AG09309 (cell line): ENCODE measurements around the gene PTPRO.

Experiments used
- DNase-seq: peaks from one replicate; pipeline ENCODE4 v3.0.0-alpha.2; 2010; ENCODE audit warnings: low read depth
- H3K4me3 ChIP-seq: 2 replicates; pipeline ENCODE4 v1.5.1; 2011; ENCODE audit warnings: mild to moderate bottlenecking, low read depth, low read length, moderate library complexity; ENCODE audit not compliant: control insufficient read depth
- CTCF ChIP-seq: IDR thresholded peaks from 2 replicates; pipeline ENCODE4 v1.5.1; 2011; ENCODE audit warnings: mild to moderate bottlenecking, low read depth, low read length, inconsistent platforms; ENCODE audit not compliant: insufficient read depth, control insufficient read depth; ENCODE audit errors: missing control alignments

The PTPRO gene

DNA sequence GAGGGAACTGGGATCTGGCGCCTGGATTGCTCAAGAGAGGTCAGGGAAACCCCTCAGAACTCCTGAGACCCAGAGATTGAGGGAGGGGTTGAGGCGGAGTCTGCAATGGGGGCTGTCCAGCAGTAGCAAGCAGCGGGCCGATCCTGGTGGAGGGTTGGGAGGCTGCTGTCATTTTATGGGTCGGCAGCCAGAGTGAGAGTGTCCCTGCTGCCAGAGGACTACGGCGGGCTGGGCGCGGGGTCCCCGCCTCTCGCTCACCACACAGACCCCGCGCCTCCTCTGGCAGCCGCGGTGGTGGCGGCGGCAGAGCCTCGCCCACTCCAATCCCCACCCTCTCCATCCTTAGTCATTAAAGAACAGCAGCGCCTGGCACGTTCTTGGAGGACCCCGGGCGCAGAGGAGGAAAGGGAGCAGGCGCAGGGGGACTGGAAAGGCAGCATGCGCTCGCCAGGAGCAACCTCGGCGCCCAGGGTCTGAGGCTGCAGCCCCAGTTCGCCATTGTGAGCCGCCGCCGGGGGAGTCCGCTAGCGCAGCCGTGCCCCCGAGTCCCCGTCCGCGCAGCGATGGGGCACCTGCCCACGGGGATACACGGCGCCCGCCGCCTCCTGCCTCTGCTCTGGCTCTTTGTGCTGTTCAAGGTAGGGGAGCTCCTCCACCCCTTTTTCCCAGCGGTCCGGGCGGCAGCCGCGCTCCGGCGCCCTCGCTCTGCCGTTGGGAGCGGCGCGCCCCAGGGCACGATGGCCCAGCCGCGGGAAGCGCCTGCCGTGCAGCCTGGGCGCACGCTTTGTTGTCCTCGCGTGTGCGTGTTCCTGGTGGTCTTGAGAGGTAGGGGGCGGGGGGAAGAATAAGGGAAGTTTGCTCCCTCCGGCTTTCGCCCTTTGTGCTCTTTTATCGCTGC is at the start of gene PTPRO:
Gene PTPRO (plus strand): TSS at position 345 of the 898 bp plus-strand sequence.
- peak within 1 kb of the TSS; percentile 7 for H3K4me3 ChIP-seq
- no peak for DNase-seq

GRCh38 chr12:15273896-15274295 is 48.4 kb upstream of the PTPRO start:
- H3K4me3 ChIP-seq = no peak overlapping the region
- no peak for TF ChIP-seq CTCF

More for the DNA sequence above, at the start of gene PTPRO:
- no peak for TF ChIP-seq CTCF

DNA sequence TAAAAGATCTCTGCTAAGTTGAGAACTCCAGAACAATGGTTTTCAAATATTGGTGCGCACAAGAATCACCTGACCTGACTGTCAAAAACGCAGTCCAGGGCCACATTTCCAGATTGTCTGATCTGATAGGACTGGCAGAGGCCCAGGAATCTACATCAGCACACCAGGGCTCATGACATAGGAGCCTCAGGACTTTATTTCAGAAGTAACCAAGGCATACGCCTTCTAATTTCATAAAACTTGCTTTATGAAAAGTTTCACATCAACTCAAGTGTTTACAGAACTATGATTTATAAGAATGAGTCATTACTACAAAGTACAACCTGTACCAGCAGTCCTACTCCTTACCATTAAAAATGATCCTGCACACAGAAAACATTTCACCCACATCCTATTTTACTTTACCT is 47.7 kb upstream of the PTPRO start:
- no peak for DNase-seq
- H3K4me3 ChIP-seq = no peak overlapping the region
- TF ChIP-seq CTCF = no peak

More at GRCh38 chr12:15273896-15274295, 48.4 kb upstream of the PTPRO start:
- no peak for DNase-seq

DNA sequence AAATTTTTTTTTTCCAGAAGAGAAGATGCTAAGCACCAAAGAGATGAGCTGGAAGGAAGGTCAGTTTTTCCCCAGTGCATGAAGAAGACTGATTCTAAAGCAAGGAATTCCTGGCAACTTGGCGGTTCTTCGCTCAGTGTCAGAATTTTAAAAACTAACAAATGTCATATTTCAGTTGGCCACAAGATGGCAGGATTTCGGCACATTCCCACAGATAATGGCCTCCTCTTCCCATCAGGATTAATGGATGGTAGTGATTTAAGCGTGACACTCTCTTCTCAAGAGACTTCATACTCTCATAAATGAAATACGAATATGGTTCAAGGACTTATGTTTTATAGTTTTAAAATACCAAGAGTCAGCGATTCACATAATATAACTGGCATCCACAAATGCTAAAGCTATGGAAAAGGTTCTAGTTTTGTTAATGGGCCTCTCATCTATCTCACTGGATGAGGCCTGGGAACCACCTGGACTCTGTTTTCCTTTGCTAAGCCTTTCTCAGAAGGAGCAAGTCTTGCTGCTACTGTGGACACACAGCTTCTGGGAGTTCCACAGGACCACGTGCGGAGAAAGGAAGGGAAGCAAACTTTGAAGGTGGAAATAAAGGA is 46.1 kb upstream of the PTPRO start:
- no peak overlapping the region for H3K4me3 ChIP-seq
- DNase-seq = no peak
- peak; percentile 59 for TF ChIP-seq CTCF

DNA sequence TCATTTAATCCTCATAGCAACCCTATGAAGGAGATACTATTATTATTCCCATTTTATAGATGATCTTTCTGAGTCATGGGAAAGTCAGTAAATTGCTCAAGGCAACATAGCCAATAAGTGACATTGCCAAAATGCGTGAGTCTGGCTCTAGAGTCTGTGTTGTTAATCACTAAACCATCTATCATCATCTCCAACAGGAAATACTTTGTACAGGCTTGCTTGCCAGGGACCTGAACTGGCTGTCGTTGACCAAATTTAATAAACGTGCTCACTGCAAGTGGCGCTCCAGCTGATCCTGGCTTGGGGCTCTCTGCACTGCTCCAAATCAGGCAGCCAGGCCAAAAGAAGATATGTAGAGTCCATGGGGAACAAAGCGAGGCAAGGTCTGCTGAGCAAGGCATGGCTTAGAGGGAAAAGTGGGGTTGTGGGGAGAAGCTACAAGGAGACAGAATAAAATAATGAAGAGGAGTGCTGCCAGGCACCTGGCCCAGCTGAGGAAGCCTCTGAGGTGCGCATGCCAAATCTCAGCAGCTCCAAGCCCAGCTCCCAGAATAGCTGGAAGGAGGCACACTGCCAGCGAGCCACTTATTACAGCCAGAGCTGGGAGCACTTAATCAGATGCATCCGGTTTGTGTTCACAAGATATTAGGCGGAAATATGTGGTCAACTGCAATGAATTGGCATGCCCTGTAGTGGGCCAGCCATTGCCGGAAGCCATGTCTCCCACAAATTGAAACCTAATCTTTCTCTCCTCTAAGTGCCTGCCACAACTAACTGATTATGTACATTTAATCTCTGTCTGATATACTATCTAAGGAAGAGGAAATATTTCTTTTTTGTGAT is 43.3 kb upstream of the PTPRO start:
- no peak overlapping the region for H3K4me3 ChIP-seq
- peak; percentile 78 for DNase-seq
- TF ChIP-seq CTCF = peak; percentile 12

GRCh38 chr12:15280930-15281329 is 41.4 kb upstream of the PTPRO start:
- no peak for TF ChIP-seq CTCF
- no peak overlapping the region for H3K4me3 ChIP-seq
- DNase-seq = no peak
